ENCODE measurements around the gene POC1B.

POC1B gene

GRCh38 chr12:89418228-89418910 is 107.5 kb downstream of the POC1B start:
- DNase-seq (ENCODE audit: low read depth), result no peak

DNA sequence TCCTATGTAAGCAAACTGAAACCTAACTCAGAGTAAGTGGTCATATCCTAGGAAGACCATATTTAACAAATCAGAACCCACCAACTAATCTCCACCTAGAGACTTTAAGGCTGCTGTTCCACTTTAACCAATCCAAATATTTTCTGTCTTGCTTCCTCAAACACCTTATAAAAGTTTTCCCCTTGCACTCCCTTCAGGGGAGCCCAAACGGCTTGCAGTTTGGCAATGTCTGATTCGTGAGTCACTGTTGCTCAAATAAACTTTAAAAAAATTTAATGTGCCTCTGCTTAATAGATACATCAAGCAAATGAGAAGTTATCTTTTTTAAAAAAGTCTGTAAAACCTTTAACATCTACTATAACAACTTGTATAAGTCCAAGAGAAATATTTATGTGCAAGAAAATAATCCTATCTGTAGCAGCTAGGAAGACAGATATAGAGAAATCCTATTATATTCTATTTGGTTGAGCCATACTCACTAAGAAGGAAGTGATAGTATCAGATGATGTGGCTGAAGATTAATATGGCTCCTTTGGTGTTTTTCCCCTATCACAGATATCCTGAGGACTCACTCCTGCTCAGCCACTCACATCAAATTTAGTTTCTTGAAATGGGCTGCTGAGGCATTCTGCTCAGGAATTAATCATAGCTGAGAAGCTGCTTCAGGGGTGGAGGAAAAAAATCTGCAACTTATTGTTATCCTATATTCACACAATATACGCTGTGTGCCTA is 108.4 kb downstream of the POC1B start:
- DNase-seq (ENCODE audit: low read depth), result no peak

GRCh38 chr12:89416049-89416792 is 109.6 kb downstream of the POC1B start:
- no peak for DNase-seq (ENCODE audit: low read depth)

GRCh38 chr12:89414851-89415250 is 111.0 kb downstream of the POC1B start:
- DNase-seq (ENCODE audit: low read depth), result no peak

- no peak for DNase-seq (ENCODE audit: low read depth)
Observed at GRCh38 chr12:89414322-89414721, 111.5 kb downstream of the POC1B start.

- DNase-seq (ENCODE audit: low read depth), result no peak
Observed at GRCh38 chr12:89413234-89413633, 112.6 kb downstream of the POC1B start.

DNA sequence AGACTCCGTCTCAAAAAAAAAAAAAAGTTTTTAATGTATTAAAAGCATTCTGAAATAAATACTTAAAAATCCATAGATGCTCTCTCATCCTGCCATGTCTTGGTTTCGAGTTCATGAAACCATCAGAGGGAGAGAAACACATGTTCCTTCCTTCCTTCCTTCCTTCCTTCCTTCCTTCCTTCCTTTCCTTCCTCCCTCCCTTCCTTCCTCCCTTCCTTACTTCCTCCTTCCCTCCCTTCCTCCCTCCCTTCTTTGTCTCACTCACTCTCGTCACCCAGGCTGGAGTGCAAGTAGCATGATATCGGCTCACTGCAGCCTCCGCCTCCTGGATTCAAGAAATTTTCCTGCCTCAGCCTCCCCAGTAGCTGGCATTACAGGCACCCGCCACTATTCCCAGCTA is 113.2 kb downstream of the POC1B start:
- DNase-seq (ENCODE audit: low read depth), result no peak

DNA sequence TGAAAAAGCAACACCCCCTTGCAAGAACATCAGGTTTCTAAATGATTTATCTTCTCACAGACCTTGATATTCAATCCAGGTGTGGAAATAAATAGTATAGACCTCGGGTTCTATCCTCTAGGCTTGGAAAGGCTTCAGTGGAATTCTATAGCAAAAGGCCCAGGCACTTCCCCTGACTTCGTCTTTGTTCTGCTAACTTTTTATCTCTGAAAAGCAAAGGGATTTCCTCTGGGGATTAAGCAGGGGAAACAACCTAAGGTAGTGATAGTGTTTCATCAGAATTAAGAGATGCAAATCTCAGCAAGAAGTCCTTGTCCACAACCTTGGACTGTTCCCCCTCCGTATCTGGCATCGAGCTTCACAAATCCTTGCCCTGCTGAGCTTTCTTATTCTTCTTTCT is 114.0 kb downstream of the POC1B start:
- DNase-seq (ENCODE audit: low read depth), result no peak

GRCh38 chr12:89411234-89411633 is 114.6 kb downstream of the POC1B start:
- DNase-seq (ENCODE audit: low read depth), result no peak

GRCh38 chr12:89405626-89406345 is 120.1 kb downstream of the POC1B start:
- no peak for DNase-seq (ENCODE audit: low read depth)

GRCh38 chr12:89401433-89402058 is 124.3 kb downstream of the POC1B start:
- no peak for DNase-seq (ENCODE audit: low read depth)

GRCh38 chr12:89400415-89400814 is 125.4 kb downstream of the POC1B start:
- DNase-seq (ENCODE audit: low read depth), result no peak

DNA sequence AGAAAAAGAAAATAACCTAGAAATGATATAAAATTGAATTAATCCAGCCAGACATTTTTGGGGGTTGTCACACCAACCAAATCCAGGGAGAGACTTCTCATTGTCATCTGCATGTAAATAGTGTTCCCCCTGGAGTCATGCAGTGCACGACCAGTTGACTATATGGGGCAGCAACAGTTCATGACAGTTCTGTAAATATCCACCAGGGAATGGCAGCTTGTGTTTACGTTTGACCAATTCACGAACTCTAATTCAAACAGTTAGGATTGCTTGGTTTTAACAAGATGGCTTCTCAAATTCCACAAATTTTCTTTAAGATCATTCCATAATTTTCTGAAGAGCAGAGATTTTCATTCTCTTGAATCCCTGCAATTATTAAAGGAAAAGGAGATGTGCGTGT is 130.1 kb downstream of the POC1B start:
- no peak for DNase-seq (ENCODE audit: low read depth)

DNA sequence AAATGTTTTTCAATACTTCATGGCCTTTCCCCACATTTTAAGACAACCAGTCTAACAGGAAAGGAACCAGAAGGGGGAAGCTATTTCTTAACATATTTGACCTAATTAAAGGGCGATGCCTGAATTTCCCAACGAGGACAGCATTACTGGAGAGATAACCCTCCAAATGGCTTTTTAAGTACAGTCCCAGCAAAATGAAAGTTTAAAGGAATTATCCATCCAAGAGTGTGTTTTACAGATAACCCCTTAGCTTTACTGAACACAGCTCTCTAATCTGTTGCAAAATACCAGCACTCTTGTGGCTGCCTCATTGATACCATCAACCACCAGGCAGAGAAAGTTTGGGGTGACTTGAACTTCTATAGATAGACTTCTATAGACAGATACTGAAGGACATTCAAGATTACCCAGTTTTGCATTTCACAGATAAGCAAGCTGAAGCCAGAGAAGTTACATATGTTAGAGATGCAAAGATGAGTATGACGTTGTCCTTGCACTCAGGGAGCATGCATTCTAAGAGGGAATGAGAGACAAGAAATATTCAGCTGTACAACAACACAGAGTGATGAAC is 132.2 kb downstream of the POC1B start:
- DNase-seq (ENCODE audit: low read depth), result no peak

DNA sequence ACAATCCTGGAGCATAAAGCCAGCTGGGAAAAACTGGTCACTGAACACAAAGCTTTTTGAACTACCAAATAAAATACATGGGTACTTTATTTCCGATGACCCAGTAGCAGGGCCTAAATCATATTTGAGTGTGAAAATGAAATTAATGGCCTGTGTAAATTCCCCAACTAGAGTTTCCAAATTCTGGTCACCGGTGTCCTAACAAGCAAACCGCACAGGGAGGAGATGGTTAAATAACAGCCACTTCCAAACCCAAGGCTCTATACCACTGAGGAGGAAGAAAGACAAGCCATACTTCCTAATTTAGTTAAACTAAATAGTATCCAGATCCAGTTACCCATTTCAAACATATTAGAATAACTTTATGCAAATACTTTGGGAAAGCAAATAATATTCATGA is 133.5 kb downstream of the POC1B start:
- no peak for DNase-seq (ENCODE audit: low read depth)

DNA sequence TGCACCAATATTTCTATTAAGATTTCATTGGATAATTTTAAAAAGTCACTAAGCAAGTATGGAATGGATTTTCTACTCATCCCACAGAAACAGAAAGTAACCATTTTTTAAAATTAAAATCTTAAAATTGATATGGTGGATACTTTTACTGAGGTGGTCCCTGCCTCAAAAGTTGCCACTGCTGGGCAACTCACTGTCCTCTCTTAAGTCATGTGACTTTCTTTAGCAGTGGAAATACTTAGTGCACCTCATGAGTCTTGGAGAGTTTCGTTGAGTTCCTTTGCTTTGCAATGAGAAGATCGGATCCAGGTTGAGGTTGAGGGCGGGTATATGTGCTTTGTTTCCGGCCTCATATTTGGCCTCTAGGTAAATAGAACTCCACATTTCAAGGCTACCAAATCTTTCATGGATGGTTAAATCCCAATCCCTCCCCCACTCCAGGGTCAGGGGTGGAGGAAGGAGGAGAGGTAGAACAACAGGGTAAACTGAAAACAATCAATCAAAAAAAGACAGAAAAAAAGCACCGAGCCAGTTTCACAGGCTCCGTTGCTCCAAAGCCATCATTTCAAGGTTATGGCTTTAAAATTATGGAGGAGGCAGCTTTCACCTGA is 134.0 kb downstream of the POC1B start:
- no peak for DNase-seq (ENCODE audit: low read depth)

GRCh38 chr12:89390802-89391673 is 134.8 kb downstream of the POC1B start:
- no peak for DNase-seq (ENCODE audit: low read depth)

DNA sequence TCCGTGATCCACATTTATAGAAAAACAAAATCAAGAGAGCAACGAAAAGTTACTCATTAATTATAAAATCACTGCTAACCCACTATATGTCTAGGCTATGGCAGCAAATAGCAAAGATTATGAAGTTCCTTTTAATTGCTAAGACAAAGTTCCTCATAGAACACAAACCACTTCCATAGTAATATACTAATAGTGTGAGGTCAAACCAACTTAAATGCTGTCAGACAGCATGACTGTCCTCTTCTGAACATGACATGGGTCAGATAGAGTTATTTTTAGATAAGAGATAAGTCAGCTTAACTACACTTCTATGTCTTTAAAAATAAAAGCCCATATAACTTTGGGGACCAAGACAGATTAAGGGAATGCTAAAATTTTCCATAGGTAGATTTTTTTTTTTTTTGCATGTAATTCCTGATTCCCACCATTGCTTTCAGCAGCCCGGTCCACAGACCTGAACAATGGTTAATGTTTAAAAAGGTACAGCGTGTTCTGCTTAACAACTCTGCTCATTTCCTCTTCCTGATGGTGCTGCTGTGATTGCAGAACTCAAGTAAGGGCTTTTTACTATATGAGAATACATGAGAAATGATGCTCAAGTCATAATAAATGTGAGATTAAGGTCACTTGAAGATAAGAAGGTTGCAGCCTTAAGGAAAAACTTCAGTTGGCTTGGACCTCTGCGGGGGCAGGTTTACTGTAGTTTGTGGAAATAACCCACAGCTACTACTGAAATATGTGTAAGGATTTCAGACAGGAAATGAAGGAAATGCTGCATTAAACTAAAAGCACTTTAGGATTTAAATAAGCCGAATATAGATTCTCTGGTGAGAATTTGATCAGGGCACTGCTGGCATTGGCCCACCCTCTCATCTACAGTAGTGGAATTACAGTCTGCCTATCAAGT is 135.8 kb downstream of the POC1B start:
- no peak for DNase-seq (ENCODE audit: low read depth)

- DNase-seq (ENCODE audit: low read depth), result no peak
Observed at GRCh38 chr12:89386138-89386537, 139.7 kb downstream of the POC1B start.

Data from T-helper 22 cell (primary cell).